K562 (cell line): ENCODE results near the gene SAXO1. TPM values are rescaled to one million over a fixed set of nuclear protein-coding genes. Genes with fewer than 3 reads are reported as not detected.

Experiments
- ATF1 ChIP-seq, 2 experiments: fragments of 450-650 bp in 1 of 2; IDR thresholded peaks; 2 replicates each; pipeline ENCODE4 v1.6.1; 2016; ENCODE audit warnings: missing compliant biosample characterization in 1 of 2, missing genetic modification characterization in 1 of 2
- ATF7 ChIP-seq: fragments of 450-650 bp; IDR thresholded peaks from 2 replicates; pipeline ENCODE4 v1.7.1; 2014; ENCODE audit warnings: mild to moderate bottlenecking, moderate library complexity
- BRD9 ChIP-seq: fragments of 450-650 bp; IDR thresholded peaks from 2 replicates; pipeline ENCODE4 v1.6.1; 2018; ENCODE audit warnings: low read depth; ENCODE audit not compliant: partially characterized antibody
- CHD2 ChIP-seq: IDR thresholded peaks from 2 replicates; pipeline ENCODE4 v1.6.1; 2011; ENCODE audit warnings: low read depth, low read length
- CHD4 ChIP-seq: fragments of 200-600 bp; sonication (generic); IDR thresholded peaks from 3 replicates; pipeline ENCODE4 v1.6.1; 2012; ENCODE audit warnings: low read depth, mild to moderate bottlenecking, mixed read lengths, low read length, inconsistent platforms; ENCODE audit not compliant: insufficient read depth, insufficient replicate concordance, poor library complexity, severe bottlenecking
- E2F3 ChIP-seq: fragments of 250-450 bp; sonication (Bioruptor Pico); IDR thresholded peaks from 2 replicates; pipeline ENCODE4 v1.4.0; 2020; ENCODE audit warnings: mild to moderate bottlenecking
- EGR1 ChIP-seq: fragments of 450-650 bp; conservative IDR thresholded peaks from 2 replicates; pipeline ENCODE4 v1.6.1; 2017; ENCODE audit warnings: mild to moderate bottlenecking
- HDAC1 ChIP-seq, 2 experiments: fragments of 450-650 bp; IDR thresholded peaks; 2 replicates each; pipeline ENCODE4 v1.6.1; 2016 to 2017; ENCODE audit warnings: inconsistent platforms in 1 of 2, mild to moderate bottlenecking in 1 of 2, moderate library complexity in 1 of 2
- JUND ChIP-seq, 2 experiments: IDR thresholded peaks; 2 replicates in 1 of 2; 3 replicates in 1 of 2; pipeline ENCODE4 v1.6.1; 2011; ENCODE audit warnings: borderline replicate concordance in 2 of 2, low read depth in 2 of 2, low read length in 2 of 2, improper control_type of control experiment in 1 of 2, missing biosample characterization in 1 of 2, missing genetic modification characterization in 1 of 2, missing genetic modification reagents in 1 of 2
- KAT7 ChIP-seq: sonication (generic); formaldehyde crosslinking; IDR thresholded peaks from 2 replicates; pipeline ENCODE4 v1.8.0; 2022; ENCODE audit warnings: missing genetic modification reagents, mild to moderate bottlenecking, borderline replicate concordance
- L3MBTL2 ChIP-seq: fragments of 450-650 bp; IDR thresholded peaks from 2 replicates; pipeline ENCODE4 v1.6.1; 2016; ENCODE audit warnings: mild to moderate bottlenecking, moderate library complexity
- MECOM ChIP-seq: fragments of 250-450 bp; sonication (Bioruptor Pico); IDR thresholded peaks from 2 replicates; pipeline ENCODE4 v1.8.0; 2022; ENCODE audit warnings: inconsistent platforms
- MXI1 ChIP-seq: IDR thresholded peaks from 2 replicates; pipeline ENCODE4 v1.6.1; 2011; ENCODE audit warnings: low read depth, mild to moderate bottlenecking, improper control_type of control experiment, low read length
- NONO ChIP-seq, 2 experiments: fragments of 200-400 bp in 1 of 2; fragments of 450-650 bp in 1 of 2; formaldehyde crosslinking in 1 of 2; IDR thresholded peaks; 2 replicates each; pipeline ENCODE4 v1.6.1; 2017; ENCODE audit warnings: low read depth in 2 of 2, mild to moderate bottlenecking in 2 of 2, moderate library complexity in 2 of 2, low read length in 1 of 2
- SAP30 ChIP-seq: fragments of 200-600 bp; sonication (generic); IDR thresholded peaks from 2 replicates; pipeline ENCODE4 v1.6.1; 2012; ENCODE audit warnings: borderline replicate concordance, low read depth, mild to moderate bottlenecking, moderate library complexity, low read length, control low read depth, inconsistent platforms; ENCODE audit not compliant: insufficient read depth, poor library complexity, severe bottlenecking
- ZNF507 ChIP-seq: conservative IDR thresholded peaks from 2 replicates; pipeline ENCODE4 v1.6.1; 2017; ENCODE audit warnings: missing genetic modification characterization, missing compliant biosample characterization
- polyA plus RNA-seq, 8 experiments: library from polyadenylated mRNA; depleted of rRNA in 4 of 8; stranded (reverse) in 5 of 8; unstranded in 3 of 8; fragments of >200 nt; fragmentation: Nextera tagmentation in 2 of 8; fragmentation: Illumina TruSeq in 1 of 8; extraction: Ambion mirVana in 2 of 8; extraction: Trizol in 1 of 8; gene quantifications; 2 replicates each; pipeline versions ENCODE4 v1.2.1 to v1.2.3, GENCODE V29; 2011 to 2014; ENCODE audit warnings: inconsistent platforms in 1 of 8, missing spikeins in 1 of 8
- total RNA-seq, 7 experiments: library from RNA; depleted of rRNA in 6 of 7; stranded (reverse); fragments of >200 nt in 6 of 7; fragmentation: Illumina TruSeq in 2 of 7; extraction: Trizol in 2 of 7; gene quantifications; 2 replicates each; pipeline versions ENCODE4 v1.2.1 to v1.2.3, GENCODE V29; 2011 to 2021; ENCODE audit warnings: low replicate concordance in 1 of 7
- TF ChIP-seq, protein P1 (sequence below), 2 experiments: IDR thresholded peaks; 2 replicates each; pipeline ENCODE4 v1.6.1; 2011; ENCODE audit warnings: borderline replicate concordance in 1 of 2, control low read depth in 1 of 2, low read depth in 1 of 2, low read length in 1 of 2, mild to moderate bottlenecking in 1 of 2, mixed read lengths in 1 of 2, moderate library complexity in 1 of 2; ENCODE audit not compliant: insufficient read depth in 1 of 2, insufficient read length in 1 of 2, poor library complexity in 1 of 2, severe bottlenecking in 1 of 2; ENCODE audit errors: extremely low read depth in 1 of 2
- TF ChIP-seq, protein P2 (sequence below): sonication (generic); formaldehyde crosslinking; IDR thresholded peaks from 2 replicates; pipeline ENCODE4 v1.8.1; 2022; ENCODE audit warnings: missing genetic modification reagents
- TF ChIP-seq, protein P3 (sequence below): fragments of 250-450 bp; sonication (Bioruptor Pico); IDR thresholded peaks from 2 replicates; pipeline ENCODE4 v1.8.0; 2021; ENCODE audit warnings: moderate library complexity, mild to moderate bottlenecking, inconsistent platforms
- TF ChIP-seq, protein P4 (sequence below): fragments of 450-650 bp; formaldehyde crosslinking; IDR thresholded peaks from 2 replicates; pipeline ENCODE4 v1.4.0; 2020; ENCODE audit warnings: mild to moderate bottlenecking, mixed read lengths

Gene SAXO1
- total and polyA plus RNA-seq, 9 of the 15 experiments (the other 6 are each of a cell fraction or from before 2014, with no cell fraction given) = 0.04 TPM; not detected in 8

DNA sequence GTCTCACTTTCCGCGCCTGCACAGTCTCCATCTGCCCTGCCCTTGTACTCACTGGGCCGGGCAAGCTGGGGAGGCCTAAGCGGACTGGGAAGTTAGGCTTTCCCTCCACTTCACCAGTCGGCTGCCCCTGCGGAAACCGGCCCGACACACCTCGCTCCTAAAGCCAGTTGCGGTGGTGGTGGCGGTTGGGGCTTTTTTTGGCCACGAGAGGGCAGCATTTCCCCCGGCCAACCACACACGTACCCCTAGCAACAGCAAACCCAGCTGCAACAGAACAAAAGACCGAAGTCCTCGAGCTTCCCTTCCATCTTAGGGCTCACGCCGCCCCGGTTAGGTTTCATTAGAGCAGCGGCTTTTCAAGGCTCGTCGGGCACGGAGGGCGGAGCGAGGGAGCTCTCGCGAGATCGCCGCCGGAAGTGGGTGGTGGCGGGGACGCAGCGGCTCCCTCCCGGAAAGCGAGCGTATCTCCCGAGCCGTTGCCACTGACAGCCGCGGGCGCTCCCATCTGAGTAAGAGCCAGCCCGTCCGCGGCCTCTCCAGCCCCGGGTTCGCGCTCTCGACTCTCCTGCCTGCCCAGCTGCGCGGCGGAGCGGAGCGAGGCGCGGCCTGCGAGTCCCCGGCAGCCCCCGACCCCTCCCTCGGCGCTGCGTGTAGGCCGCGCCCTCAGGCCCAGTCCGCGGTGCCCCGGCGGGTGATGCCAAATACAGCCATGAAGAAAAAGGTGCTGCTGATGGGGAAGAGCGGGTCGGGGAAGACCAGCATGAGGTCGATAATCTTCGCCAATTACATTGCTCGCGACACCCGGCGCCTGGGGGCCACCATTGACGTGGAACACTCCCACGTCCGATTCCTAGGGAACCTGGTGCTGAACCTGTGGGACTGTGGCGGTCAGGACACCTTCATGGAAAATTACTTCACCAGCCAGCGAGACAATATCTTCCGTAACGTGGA lies 16.2 kb upstream of the SAXO1 start, which contains the start of gene RRAGA (continued):
- peak; percentile 0; the same call in 1 of the 2 replicates for TF ChIP-seq JUND (IDR thresholded peaks at IDR 0.05; ENCODE audit: borderline replicate concordance, low read depth, low read length)
- TF ChIP-seq JUND (tag; IDR thresholded peaks at IDR 0.05; ENCODE audit: borderline replicate concordance, low read depth, low read length) = no peak; the same call in 2 of the 3 replicates
- peak; percentile 77 for TF ChIP-seq SAP30
- TF ChIP-seq HDAC1 (IDR thresholded peaks at IDR 0.05) = peak in 1 of 2 experiments; percentile 69; a peak in 2 of 4 replicates
- TF ChIP-seq, protein P1, sequence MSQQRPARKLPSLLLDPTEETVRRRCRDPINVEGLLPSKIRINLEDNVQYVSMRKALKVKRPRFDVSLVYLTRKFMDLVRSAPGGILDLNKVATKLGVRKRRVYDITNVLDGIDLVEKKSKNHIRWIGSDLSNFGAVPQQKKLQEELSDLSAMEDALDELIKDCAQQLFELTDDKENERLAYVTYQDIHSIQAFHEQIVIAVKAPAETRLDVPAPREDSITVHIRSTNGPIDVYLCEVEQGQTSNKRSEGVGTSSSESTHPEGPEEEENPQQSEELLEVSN (IDR thresholded peaks at IDR 0.05; ENCODE audit: borderline replicate concordance in 1 of 2, extremely low read depth in 1 of 2, insufficient read depth in 1 of 2, insufficient read length in 1 of 2, low read depth in 1 of 2, low read length in 1 of 2, poor library complexity in 1 of 2, severe bottlenecking in 1 of 2) = peak in 1 of 2 experiments; percentile 46
- TF ChIP-seq, protein P2, sequence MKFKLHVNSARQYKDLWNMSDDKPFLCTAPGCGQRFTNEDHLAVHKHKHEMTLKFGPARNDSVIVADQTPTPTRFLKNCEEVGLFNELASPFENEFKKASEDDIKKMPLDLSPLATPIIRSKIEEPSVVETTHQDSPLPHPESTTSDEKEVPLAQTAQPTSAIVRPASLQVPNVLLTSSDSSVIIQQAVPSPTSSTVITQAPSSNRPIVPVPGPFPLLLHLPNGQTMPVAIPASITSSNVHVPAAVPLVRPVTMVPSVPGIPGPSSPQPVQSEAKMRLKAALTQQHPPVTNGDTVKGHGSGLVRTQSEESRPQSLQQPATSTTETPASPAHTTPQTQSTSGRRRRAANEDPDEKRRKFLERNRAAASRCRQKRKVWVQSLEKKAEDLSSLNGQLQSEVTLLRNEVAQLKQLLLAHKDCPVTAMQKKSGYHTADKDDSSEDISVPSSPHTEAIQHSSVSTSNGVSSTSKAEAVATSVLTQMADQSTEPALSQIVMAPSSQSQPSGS = no peak
- peak; percentile 74; the same call in 1 of the 2 replicates for TF ChIP-seq KAT7 (CRISPR knock-in tag)
- no peak for TF ChIP-seq CHD4
- peak; percentile 98 for TF ChIP-seq CHD2
- no peak for TF ChIP-seq MECOM
- no peak for TF ChIP-seq E2F3 (CRISPR knock-in tag)
- peak; percentile 38 for TF ChIP-seq BRD9
- TF ChIP-seq L3MBTL2 = peak; percentile 80; the same call in 1 of the 2 replicates
- no peak for TF ChIP-seq NONO (IDR thresholded peaks at IDR 0.05; ENCODE audit: low read depth in 2 of 2, low read length in 1 of 2)
- peak; percentile 63 for TF ChIP-seq ATF7
- TF ChIP-seq, protein P3, sequence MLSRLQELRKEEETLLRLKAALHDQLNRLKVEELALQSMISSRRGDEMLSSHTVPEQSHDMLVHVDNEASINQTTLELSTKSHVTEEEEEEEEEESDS (CRISPR knock-in tag) = no peak
- TF ChIP-seq ATF1 (CRISPR knock-in tag; IDR thresholded peaks at IDR 0.05) = no peak
- TF ChIP-seq ATF1 (tag; IDR thresholded peaks at IDR 0.05) = peak; percentile 61
- TF ChIP-seq, protein P4, sequence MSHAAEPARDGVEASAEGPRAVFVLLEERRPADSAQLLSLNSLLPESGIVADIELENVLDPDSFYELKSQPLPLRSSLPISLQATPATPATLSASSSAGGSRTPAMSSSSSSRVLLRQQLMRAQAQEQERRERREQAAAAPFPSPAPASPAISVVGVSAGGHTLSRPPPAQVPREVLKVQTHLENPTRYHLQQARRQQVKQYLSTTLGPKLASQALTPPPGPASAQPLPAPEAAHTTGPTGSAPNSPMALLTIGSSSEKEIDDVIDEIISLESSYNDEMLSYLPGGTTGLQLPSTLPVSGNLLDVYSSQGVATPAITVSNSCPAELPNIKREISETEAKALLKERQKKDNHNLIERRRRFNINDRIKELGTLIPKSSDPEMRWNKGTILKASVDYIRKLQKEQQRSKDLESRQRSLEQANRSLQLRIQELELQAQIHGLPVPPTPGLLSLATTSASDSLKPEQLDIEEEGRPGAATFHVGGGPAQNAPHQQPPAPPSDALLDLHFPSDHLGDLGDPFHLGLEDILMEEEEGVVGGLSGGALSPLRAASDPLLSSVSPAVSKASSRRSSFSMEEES (CRISPR knock-in tag) = no peak
- TF ChIP-seq MXI1 = peak; percentile 78
- TF ChIP-seq ZNF507 = no peak
- TF ChIP-seq EGR1 = peak; percentile 32
